Panc1 (cell line): ENCODE measurements around the gene IL1RAP.

ENCODE experiments used
- CTCF ChIP-seq: fragments of 450-650 bp; IDR thresholded peaks from 2 replicates; pipeline ENCODE4 v1.5.1; 2017; ENCODE audit warnings: mild to moderate bottlenecking
- POLR2AphosphoS5 ChIP-seq: IDR thresholded peaks from 2 replicates; pipeline ENCODE4 v1.6.1; 2012; ENCODE audit warnings: mild to moderate bottlenecking, low read depth, low read length, moderate library complexity
- SIN3A ChIP-seq: IDR thresholded peaks from 2 replicates; pipeline ENCODE4 v1.6.1; 2012; ENCODE audit warnings: low read depth, mild to moderate bottlenecking, low read length, moderate library complexity, borderline replicate concordance; ENCODE audit not compliant: insufficient read depth
- TF ChIP-seq, protein P1 (sequence below), 2 experiments: IDR thresholded peaks; 2 replicates each; pipeline ENCODE4 v1.6.1; 2011 to 2012; ENCODE audit warnings: low read depth in 2 of 2, control low read depth in 1 of 2, low read length in 1 of 2, mild to moderate bottlenecking in 1 of 2, moderate library complexity in 1 of 2; ENCODE audit not compliant: insufficient read depth in 1 of 2

- TF ChIP-seq CTCF (no peak), POLR2AphosphoS5 (no peak), SIN3A (no peak)
- TF ChIP-seq, protein P1, sequence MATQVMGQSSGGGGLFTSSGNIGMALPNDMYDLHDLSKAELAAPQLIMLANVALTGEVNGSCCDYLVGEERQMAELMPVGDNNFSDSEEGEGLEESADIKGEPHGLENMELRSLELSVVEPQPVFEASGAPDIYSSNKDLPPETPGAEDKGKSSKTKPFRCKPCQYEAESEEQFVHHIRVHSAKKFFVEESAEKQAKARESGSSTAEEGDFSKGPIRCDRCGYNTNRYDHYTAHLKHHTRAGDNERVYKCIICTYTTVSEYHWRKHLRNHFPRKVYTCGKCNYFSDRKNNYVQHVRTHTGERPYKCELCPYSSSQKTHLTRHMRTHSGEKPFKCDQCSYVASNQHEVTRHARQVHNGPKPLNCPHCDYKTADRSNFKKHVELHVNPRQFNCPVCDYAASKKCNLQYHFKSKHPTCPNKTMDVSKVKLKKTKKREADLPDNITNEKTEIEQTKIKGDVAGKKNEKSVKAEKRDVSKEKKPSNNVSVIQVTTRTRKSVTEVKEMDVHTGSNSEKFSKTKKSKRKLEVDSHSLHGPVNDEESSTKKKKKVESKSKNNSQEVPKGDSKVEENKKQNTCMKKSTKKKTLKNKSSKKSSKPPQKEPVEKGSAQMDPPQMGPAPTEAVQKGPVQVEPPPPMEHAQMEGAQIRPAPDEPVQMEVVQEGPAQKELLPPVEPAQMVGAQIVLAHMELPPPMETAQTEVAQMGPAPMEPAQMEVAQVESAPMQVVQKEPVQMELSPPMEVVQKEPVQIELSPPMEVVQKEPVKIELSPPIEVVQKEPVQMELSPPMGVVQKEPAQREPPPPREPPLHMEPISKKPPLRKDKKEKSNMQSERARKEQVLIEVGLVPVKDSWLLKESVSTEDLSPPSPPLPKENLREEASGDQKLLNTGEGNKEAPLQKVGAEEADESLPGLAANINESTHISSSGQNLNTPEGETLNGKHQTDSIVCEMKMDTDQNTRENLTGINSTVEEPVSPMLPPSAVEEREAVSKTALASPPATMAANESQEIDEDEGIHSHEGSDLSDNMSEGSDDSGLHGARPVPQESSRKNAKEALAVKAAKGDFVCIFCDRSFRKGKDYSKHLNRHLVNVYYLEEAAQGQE (IDR thresholded peaks at IDR 0.05; ENCODE audit: insufficient read depth in 1 of 2, low read depth in 2 of 2, low read length in 1 of 2), result no peak
These were observed 39.3 kb downstream of the IL1RAP start for GRCh38 chr3:190552969-190553759.
